ENCODE results near the gene RRAS2.
"Not testable (repeated sequence)": the region's sequence is repeated elsewhere in the genome, so short reads cannot be mapped to it uniquely, and the experiment has no call there.

The RRAS2 gene

DNA sequence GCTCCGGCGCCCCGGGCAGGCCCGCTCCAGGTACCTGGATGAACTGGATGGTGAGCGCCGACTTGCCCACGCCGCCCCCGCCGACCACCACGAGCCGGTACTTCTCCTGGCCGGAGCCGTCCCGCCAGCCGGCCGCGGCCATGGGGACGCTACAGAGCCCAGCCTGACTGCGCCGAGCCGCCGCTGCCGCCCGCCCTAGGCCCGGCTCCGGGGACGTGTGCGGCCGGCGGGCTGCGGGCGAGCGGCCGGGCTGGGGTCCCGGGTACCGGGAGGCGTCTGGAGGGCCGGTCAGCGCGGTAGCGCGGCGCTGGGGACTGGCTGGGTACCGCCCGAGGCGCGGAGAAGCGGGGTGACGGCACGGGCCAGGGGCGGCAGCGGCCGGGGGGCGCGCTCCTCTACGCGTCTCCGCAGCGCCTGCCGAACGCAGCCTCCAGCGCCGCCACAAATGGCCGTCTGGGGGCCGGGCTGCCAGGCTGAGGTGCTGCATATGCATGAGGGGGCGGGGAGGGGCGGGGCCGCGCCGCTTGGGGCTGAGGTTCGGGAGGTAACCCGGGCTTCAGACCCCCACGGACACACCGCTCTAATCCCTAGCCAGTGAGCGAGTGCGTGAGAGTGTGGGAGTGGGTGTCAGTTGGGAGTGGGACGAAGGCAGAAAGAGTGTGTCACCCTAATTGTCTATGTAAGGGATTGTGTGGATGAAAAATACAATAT, at the start of gene RRAS2:
TSS of gene RRAS2 (minus strand) at position 455 of the 711 bp plus-strand sequence. CDS start at position 142, 313 bp downstream.
- DNase-seq (ENCODE audit: low read depth), result peak; percentile 45

DNA sequence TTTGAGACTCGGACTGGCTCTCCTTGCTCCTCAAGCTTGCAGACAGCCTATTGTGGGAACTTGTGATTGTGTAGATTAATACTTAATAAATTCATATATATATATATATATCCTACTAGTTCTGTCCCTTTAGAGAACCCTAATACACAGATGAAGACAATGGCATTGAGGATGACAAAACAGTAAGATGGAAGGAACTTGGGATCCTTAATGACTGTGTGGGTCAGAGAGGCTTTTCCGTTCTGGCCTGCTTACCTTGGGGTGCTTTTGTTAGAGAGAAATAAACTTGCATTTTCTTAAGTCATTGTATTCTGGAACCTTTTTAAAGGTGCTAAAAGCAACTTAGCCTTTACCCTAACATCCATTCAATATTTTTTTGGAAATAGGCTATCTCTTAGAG, 49.6 kb upstream of the RRAS2 start:
- no peak for DNase-seq (ENCODE audit: low read depth)

DNA sequence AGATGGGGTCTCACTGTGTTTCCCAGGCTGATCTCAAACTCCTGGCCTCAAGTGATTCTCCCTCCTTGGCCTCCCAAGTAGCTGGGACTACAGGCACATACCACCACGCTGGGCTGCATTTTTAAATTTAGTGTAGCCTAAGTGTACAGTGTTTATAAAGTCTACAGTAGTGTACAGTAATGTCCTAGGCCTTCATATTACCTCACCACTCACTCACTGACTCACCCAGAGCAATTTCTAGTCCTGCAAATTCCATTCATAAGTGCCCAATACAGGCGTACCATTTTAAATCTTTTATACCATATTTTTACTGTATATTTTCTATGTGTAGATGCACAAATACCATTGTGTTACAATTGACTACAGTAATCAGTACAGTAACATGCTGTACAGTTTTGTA, 47.1 kb upstream of the RRAS2 start:
- not testable (repeated sequence) for DNase-seq (ENCODE audit: low read depth)

DNA sequence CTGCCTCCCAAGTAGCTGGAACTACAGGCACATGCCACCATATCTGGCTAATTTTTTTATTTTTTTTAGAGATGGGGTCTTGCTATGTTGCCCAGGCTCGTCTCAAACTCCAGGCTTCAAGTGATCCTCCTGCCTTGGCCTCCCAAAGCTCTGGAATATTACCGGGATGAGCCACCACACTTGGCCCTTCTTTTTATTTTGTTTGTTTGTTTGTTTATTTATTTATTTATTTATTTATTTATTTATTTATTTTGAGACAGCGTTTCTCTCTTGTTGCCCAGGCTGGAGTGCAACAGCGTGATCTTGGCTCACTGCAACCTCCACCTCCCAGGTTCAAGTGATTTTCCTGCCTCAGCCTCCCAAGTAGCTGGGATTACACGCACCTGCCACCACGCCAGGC, 44.5 kb upstream of the RRAS2 start:
- DNase-seq (ENCODE audit: low read depth), result not testable (repeated sequence)

DNA sequence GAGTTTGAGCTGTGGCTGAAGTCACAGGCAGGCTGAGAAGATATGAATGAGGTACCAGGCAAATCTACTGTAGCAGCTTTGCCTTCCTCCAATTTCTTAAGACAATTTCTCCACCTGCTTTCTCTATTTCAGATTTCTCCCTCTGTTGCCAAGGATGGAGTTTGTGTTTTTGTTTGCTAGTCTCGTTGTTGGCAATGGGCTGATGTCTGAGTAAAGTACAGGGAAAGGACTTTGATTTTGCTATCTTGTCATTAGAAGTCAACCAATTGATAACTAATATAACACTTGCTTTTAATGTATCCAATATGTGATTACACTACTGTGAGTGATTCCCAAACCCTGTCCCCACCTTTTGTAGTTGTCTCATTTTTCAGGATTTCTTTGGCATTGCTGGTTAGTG, 40.1 kb upstream of the RRAS2 start:
- DNase-seq (ENCODE audit: low read depth), result no peak

DNA sequence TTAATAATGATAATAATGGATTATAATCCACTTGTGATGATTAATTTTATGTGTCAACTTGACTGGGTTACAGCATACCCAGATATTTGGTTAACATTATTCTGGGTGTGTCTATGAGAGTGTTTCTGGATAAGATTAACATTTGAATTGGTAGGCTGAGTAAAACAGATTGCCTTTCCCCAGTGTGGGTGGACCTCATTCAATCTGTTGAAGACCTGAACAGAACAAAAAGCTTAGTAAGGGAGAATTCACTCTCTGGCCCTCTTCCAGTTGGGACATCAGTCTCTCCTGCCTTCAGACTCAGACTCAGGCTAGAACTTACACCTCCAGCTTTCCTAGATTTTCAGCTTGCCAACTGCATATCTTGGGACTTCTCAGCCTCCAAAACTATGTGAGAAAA, 37.3 kb upstream of the RRAS2 start:
- DNase-seq (ENCODE audit: low read depth), result no peak

DNA sequence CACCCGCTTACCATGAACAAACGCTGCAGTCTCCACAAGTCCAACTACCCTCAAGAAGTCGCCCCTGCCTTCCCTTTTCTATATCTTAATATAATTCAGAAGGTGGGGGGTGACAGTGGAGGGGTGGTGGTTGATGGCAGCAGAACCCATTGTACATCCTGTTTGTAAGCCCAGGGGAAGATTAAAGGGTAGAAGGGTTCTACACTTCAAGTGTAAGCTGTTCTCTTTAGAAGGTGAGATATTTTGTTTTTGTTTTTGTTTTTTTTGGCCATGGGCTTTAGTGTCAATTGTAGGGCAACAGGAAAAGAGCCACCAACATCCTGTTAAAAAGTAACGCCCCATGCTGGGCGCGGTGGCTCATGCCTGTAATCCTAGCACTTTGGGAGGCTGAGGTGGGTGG, 34.9 kb upstream of the RRAS2 start:
- DNase-seq (ENCODE audit: low read depth), result no peak

DNA sequence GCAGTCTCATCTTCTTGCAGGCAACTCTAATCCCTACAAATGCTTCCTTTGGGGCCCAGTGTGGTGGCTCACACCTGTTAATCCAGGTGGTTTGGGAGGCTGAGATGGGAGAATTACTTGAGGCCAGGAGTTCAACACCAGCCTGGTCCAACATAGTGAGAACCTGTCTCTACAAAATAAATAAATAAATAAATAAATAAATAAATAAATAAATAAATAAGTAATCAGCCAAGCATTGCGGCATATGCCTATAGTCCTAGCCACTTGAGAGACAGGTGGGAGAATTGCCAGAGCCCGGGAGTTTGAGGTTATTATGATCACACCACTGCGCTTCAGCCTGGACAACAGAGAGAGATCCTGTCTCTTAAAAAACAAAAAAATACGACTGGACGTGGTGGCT, 34.1 kb upstream of the RRAS2 start:
- DNase-seq (ENCODE audit: low read depth), result no peak

DNA sequence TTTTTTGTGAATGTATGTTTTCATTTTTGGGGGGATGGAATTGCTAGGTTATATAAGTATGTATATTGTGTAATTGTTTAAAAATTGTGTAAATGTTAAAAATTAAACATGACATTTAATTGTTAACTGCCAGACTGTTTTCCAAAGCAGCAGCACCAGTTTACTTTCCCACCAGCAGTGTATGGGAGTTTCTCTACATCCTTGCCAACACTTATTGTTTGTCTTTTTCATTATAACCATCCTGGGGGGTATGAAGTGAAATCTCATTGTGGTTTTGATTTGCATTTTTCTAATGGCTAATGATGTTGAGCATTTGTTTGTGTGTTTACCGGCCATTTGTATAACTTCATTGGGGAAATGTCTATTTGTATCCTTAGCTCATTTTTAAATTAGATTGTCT, 31.7 kb upstream of the RRAS2 start:
- no peak for DNase-seq (ENCODE audit: low read depth)

DNA sequence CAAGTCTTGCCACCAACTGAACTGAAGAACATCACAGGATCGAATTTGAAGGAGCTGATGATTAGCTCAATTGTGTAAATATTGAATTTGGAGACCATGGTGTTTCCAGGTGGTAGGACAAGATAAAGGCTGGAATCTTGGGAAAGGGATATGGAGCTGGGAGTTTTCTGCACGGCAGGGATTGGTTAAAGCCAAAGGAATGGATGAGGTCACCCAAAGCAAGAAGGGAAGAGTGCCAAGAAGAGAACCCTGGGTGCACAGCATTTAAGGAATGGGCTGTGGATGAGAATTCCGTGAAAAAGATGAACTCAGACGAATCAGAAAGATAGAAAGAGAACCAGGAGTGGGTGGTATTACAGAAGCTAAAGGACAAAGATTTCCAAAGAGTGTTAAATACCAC, 29.4 kb upstream of the RRAS2 start:
- DNase-seq (ENCODE audit: low read depth), result no peak

DNA sequence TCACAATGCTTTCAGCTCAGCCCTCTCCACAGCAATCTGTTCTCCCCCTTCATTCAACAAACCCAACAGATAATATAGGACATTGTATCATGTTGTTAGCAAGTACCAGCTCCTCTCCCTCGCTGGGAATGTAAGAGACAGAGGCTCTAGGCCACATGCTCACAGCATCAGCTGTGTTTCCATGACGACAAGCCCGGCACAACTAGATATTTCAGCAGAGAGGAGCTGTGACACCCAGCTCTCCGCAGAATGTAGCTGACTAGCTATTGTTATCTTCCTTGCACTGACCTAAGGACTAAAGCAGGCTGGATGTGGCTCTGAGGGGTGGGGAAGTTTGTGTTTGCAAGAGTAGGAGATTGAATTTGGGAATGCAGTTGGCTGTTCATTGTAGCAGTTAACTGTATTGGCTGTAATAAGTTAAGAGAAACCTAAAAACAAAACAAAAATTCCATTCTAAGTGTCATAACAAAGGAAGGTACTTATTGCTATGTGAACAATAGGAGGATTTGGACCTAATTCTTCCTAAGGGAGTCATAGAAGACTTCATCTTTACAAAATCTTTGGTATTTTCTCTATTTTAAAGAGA, 28.0 kb upstream of the RRAS2 start:
- no peak for DNase-seq (ENCODE audit: low read depth)

DNA sequence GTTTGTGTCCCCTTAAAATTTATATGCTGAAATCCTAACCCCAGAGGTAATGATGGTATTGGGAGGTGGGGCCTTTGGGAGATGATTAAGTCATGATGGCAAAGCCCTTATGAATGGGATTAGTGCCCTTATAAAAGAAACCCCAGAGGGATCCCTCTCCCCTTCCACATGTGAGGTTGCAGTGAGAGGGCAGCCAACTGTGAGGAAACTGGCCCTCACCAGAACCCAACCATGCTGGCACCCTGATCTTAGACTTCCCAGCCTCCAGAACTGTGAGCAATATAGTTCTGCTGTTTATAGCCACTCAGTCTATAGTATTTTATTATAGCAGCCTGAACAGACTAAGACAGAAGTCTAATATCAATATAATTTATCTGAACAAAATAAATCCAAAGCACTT, 27.1 kb upstream of the RRAS2 start:
- DNase-seq (ENCODE audit: low read depth), result no peak

DNA sequence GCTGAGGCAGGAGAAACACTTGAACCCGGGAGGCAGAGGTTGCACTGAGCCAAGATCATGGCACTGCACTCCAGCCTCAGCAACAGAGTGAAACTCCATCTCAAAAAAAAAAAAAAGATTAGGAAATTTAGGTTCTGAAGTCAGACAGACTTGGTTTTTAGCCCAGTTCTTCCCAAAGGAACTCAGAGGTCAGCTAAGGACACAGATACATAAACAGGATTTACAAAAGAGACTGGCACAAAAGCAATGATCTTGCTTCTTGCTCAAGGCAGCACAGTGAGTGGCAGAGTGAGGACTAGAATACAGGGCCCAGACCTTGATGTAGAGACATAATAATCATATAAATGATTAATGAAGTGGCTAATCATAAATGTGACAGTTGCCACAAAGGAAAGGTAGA, 25.4 kb upstream of the RRAS2 start:
- DNase-seq (ENCODE audit: low read depth), result no peak

DNA sequence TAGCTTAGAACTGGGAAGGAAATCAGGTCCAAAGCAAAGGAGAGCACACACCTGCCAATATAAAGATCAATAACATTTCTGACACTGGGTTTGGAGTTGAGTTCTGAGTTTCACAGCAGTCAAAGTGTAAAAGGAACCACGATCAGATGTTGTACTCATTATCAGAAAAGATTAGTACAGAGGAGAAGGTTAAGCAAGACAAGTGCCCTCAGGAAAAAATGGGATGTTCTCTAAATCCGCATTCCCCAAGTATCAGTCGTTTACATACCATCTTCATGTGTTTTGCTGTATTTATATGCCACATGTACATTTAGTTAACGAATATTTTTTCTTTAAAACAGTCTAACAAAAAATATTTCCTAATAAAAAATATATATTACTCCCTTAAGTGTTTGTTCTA, 23.0 kb upstream of the RRAS2 start:
- DNase-seq (ENCODE audit: low read depth), result no peak

DNA sequence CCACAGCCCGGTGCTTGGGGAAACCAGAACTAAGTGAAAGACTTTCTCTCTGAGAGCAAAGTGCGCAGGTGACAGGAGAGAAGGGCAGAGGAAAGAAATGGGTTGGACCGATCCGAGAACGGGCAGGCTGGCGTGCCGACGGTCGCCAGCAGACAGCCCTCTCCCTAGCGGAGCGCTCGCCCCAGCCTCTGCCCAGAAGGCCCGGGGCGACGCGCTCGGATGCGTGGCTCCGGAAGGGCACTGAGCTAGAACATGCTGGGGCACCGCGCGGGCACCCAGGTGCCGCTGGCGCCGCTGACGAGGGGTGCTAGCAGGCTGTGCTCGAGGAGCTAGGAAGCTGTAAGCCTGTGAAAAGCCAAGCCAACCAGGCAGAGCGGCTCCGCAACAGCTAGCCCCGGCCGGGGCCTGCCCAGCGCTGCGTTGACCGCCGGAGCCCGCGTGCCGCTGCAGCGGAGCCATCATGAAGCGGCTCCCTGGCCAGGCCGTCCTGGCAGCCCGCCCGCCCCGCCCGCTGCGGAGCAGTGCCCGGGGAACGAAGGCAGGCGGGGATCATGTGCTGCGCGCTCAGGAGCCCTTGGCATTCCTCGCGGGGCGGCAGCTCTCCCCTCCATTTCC, 22.1 kb upstream of the RRAS2 start:
- no peak for DNase-seq (ENCODE audit: low read depth)

DNA sequence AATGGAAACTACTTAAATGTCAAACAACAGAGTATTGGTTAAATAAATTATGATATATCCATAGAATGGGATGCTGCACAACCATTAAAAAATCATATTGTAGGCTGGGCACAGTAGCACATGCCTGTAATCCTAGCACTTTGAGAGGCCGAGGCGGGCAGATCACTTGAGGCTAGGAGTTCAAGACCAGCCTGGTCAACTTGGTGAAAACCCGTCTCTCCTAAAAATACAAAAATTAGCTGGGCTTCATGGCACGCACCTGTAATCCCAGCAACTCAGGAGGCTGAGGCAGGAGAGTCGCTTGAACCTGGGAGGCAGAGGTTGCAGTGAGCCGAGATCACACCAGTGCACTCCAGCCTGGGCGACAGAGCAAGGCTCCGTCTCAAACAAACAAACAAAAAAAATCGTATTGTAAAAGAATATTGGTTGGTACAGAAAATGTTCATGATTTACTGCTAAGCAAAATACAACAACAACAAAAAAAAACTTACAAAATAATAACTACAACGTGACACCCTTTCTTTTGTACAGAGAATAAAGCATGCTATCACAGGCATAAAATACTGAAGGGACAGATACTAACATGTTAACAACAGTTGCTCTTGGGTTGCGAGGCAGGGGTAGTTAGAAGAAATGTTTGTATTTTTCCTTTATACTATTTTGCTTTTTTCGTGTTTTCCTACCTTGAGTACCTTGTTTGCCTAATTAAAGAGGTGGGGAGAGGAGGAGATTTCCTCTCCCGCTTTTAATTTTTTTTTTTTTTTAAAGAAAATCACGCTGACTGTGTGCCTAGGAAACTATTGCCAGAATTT, 21.3 kb upstream of the RRAS2 start:
- DNase-seq (ENCODE audit: low read depth), result no peak

DNA sequence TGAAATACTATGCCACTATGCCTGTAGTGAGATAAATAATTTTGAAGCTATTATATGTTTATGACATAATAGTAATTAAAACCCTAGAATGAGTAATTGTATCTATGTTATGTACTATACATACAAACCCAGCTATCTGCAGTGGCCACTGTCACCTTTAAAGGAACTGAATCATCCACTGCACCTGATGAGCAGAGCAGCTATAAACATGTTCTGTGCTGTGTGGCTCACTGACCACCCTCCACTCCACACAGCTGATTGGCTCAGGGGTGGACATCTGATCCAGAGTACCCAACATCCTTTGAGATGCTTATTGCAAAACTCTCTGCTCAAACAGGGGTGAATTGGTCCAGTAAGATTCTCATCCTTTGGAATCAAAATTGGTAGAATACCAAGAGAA, 19.2 kb upstream of the RRAS2 start:
- no peak for DNase-seq (ENCODE audit: low read depth)

DNA sequence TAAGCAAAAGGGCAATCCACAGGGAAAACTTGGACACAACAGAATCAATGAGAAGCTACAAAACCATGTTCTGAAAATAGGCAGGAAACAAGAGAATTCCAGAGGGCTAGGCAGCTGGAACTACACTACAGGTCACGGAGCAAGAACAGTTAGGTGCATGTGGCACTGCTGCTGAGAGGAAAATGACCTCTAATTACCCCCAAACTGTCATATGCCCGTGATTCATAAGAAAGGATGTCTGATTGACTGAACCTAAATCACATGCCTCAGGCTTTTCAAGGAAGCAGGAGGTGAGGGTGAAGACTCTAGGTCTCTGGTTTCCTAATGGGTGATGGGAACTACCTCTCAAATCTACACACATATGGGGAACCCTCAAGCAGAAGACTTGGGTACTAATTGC, 17.9 kb upstream of the RRAS2 start:
- DNase-seq (ENCODE audit: low read depth), result no peak

DNA sequence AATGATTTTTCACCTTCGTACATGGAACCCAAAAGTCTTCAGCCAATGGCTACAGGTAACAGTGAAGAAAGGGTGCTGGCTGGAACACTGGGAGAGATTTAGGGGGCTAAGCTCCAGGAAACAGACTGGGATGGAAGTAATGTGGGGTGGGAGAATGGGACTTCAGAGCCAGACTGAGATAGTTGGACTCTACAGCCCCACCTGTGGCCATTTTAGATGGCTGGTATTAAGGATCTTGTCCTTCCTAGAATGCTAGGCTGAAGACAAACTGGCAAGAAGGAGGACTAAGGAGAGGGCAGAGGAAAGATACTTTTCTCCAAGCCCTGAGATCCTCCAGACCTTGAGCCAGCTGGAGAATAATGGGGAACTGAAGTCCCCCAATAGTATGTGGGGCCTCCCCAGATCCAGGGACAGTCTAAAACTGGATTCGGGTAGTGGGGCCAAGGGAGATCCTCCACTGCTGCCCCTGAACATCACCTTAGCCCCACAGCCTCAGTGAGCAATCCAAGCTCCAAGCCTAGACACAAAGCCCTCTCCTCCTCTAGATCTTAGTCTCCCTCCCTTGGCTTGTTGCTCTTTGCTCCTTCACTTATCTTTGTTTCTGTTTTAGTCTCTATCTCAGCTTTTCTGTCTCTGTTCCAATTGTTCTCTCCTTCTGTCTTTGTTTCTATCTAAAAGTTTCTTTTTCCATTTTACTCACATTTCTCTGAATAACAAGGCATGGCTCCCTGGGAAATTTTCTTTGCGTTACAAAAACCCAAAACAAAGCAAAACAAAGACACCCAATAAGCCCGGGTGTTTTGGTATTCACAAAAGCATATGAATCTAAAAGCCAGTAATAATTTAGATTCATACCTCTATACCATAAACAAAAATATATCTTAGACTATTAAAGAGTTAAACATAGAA, 16.2 kb upstream of the RRAS2 start:
- no peak for DNase-seq (ENCODE audit: low read depth)

DNA sequence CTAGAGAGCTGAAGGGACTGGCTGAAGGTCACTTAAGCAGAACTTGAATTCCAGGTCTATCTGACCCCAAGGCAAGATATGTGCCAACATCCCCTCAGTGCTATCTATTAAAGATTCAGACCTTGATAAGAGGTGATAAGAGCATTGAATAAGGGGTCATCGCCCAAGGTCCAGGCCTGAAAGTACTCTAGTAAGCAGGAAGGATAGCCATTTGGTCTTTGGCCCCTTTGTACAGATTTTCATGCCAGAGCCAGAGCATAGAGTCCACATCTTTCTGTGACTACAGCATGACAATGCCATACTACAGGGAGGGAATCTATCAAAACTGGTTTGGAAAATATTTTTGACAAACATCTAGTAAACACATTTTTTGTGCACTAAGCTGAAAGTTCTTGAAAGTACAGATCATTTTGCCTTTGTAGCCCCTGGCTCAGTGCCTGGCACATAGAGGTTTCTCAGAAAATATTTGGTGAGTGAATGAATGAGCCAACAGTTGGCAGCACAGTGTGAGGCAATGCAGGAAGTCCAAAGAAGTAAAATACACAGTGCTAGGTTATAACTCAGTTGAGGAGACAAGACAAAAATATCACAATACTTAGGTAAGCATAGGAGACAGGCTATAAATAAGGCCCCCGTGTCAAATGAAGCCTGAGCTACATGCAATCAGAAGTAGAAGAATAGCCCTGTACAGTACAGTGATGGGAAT, 15.1 kb upstream of the RRAS2 start:
- DNase-seq (ENCODE audit: low read depth), result no peak

DNA sequence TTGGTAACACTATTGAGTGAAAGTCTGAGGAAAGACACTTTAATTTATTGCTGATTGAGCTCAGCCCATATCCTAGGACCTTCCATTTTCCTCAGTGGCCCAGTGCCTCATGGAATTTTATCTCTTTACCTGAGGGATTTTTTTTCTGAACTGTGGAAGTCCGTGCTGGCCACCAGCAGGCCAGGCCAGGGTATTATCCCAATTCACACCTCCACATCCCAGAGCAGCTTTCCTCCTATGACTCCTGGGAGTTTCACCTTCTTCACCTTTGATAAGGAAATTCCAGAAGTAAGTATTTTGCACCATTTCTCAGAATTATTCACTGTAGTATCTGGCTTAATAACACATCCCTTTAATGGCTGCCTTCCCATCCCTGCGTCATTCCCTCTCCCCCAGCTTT, 13.0 kb upstream of the RRAS2 start:
- no peak for DNase-seq (ENCODE audit: low read depth)

Measured in CMK (cell line).